Prostate gland (tissue), 2 donors: ENCODE results near the gene FOXC1. TPM values are rescaled to one million over a fixed set of nuclear protein-coding genes. Genes with fewer than 3 reads are reported as not detected.

Experiments
- DNase-seq: peaks from one replicate; pipeline ENCODE4 v3.0.0-alpha.2; 2019; ENCODE audit warnings: low spot score
- H3K27ac ChIP-seq, 2 donors: fragments of 200-600 bp; sonication (generic); 2 replicates each; pipeline ENCODE4 v1.5.1; 2017 to 2019
- H3K27me3 ChIP-seq: fragments of 200-600 bp; sonication (generic); replicated peaks from 2 replicates; pipeline ENCODE4 v1.5.1; 2019; ENCODE audit not compliant: insufficient read depth
- H3K36me3 ChIP-seq, 2 donors: fragments of 200-600 bp; sonication (generic); 1 replicate in 1 of 2; 2 replicates in 1 of 2; pipeline versions ENCODE4 v1.5.1 to v1.8.1; 2017 to 2019
- H3K4me1 ChIP-seq: fragments of 200-600 bp; sonication (generic); replicated peaks from 2 replicates; pipeline ENCODE4 v1.5.1; 2019
- H3K4me3 ChIP-seq, 2 donors: fragments of 200-600 bp; sonication (generic); 2 replicates each; pipeline ENCODE4 v1.5.1; 2017 to 2019
- H3K9me3 ChIP-seq: fragments of 200-600 bp; sonication (generic); 2 replicates; pipeline ENCODE4 v1.5.1; 2017
- POLR2A ChIP-seq: fragments of 450-650 bp; IDR thresholded peaks from one replicate; pipeline ENCODE4 v1.6.1; 2016; ENCODE audit warnings: antibody characterized with exemption, mild to moderate bottlenecking
- POLR2AphosphoS5 ChIP-seq: sonication (generic); formaldehyde crosslinking; IDR thresholded peaks from one replicate; pipeline ENCODE4 v1.6.1; 2017; ENCODE audit warnings: antibody characterized with exemption
- WGBS: methylation state at CpG from one replicate; pipeline ENCODE4 v1.1.5; 2018; 5-methylcytosine and 5-hydroxymethylcytosine counted together
- intact Hi-C: fragments of 100-400 bp; cut with DNase I; formaldehyde crosslinking; loops from one replicate; pipeline ENCODE4 v1.14.2; 2022
- total RNA-seq, 2 donors: library from RNA; depleted of rRNA; stranded (reverse); fragments of >200 nt; gene quantifications; one replicate each; pipeline ENCODE4 v1.1.0, GENCODE V29; 2016
- TF ChIP-seq, protein P1 (sequence below), 4 experiments: fragments of 200-600 bp in 2 of 4; fragments of 450-650 bp in 2 of 4; sonication (generic) in 2 of 4; IDR thresholded peaks; 1 replicate in 3 of 4; 2 replicates in 1 of 4; pipeline ENCODE4 v1.5.1; 2016 to 2019; ENCODE audit warnings: antibody characterized with exemption in 4 of 4, mild to moderate bottlenecking in 2 of 4, moderate library complexity in 2 of 4

FOXC1 gene
- total RNA-seq, 2 donors from 2014 or later = 9.2 to 11.2 TPM

DNA sequence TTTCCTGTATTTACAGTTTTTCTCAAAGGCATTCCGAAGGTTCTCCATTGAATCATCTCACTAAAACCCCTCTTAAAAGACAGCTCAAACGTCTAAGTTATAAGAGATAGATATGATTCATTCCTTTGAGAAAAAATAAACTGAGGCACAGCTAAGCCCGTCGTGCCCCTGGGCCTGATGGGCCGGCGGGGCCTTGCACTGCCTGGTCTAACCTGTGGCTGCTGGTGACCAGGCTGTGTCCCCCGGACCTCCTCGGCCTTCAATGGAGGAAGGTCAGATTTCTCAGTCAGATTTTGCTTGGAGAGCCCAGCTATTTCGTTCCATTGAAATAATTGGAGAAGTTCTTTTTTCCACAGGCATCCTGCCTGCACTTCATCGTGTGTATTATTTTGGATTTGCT lies 11.3 kb upstream of the FOXC1 start:
- no peak for DNase-seq
- Histone ChIP-seq H3K27ac (no peak overlapping the region), H3K27me3 (no peaks in the 10 kb centered on the region), H3K4me3 (no peak overlapping the region), H3K4me1 (no peaks in the 10 kb centered on the region), H3K9me3 (no peaks in the 10 kb centered on the region), H3K36me3 (no peaks in the 10 kb centered on the region)
- TF ChIP-seq POLR2AphosphoS5 (no peak), POLR2A (no peak)
- TF ChIP-seq, protein P1, sequence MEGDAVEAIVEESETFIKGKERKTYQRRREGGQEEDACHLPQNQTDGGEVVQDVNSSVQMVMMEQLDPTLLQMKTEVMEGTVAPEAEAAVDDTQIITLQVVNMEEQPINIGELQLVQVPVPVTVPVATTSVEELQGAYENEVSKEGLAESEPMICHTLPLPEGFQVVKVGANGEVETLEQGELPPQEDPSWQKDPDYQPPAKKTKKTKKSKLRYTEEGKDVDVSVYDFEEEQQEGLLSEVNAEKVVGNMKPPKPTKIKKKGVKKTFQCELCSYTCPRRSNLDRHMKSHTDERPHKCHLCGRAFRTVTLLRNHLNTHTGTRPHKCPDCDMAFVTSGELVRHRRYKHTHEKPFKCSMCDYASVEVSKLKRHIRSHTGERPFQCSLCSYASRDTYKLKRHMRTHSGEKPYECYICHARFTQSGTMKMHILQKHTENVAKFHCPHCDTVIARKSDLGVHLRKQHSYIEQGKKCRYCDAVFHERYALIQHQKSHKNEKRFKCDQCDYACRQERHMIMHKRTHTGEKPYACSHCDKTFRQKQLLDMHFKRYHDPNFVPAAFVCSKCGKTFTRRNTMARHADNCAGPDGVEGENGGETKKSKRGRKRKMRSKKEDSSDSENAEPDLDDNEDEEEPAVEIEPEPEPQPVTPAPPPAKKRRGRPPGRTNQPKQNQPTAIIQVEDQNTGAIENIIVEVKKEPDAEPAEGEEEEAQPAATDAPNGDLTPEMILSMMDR (IDR thresholded peaks at IDR 0.05) = no peak
- intact Hi-C loops = loop anchor here (5.0 kb wide), 2 partner anchors 1099 to 1149 kb away; no protein-coding TSS in a partner anchor
- 91% methylated on average over 10 of the region's 10 CpGs for WGBS

DNA sequence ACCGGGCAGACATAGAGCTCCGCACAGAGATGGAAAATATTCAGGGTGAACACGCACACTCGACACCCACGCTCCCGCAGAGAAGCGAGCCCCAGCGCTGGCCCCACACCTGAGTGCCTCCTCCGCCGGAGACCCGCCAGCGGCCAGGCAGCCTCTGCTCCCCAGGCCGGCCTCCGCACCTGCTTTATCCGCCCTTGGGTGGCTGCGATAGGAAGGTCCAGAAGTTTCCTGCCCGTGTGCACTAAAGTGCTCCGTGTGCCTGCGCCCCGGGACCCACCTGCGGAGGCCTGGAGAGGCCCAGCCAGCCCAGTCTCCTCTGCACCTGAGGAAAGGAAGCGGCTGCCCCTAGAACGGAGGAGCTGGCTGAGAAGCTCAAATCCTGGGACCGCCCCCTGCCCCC lies 10.8 kb upstream of the FOXC1 start:
- no peak overlapping the region for H3K4me3 ChIP-seq
- TF ChIP-seq, protein P1 (IDR thresholded peaks at IDR 0.05) = no peak
- no peak for TF ChIP-seq POLR2AphosphoS5
- no peak for TF ChIP-seq POLR2A
- H3K4me1 ChIP-seq = no peaks in the 10 kb centered on the region
- no peaks in the 10 kb centered on the region for H3K36me3 ChIP-seq
- H3K27me3 ChIP-seq = no peaks in the 10 kb centered on the region
- no peak overlapping the region for H3K27ac ChIP-seq
- intact Hi-C loops = loop anchor here (5.0 kb wide), 2 partner anchors 1098 to 1148 kb away; no protein-coding TSS in a partner anchor
- DNase-seq = no peak
- H3K9me3 ChIP-seq = no peaks in the 10 kb centered on the region
- 93% methylated on average over 24 of the region's 24 CpGs for WGBS

DNA sequence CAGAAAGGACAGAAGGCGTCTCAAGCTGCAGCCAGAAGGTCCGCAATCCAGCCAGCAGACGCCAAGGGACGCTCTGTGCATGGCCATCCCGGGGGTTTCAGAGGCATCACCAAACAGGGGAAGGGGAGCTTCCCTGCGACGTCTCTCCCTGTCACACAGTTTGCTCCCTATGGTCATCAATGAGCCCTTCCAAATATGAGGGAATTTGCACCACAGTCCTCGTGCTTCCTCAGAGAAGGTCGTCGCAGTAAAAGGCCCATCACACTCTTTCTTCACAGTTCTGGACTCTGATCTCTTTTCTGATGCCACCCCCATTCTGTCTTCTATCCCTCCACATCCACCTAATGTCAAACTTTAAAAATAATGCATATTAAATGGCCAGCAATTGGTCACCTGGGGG lies 10.2 kb upstream of the FOXC1 start:
- H3K27ac ChIP-seq = no peak overlapping the region
- no peaks in the 10 kb centered on the region for H3K9me3 ChIP-seq
- no peaks in the 10 kb centered on the region for H3K27me3 ChIP-seq
- no peaks in the 10 kb centered on the region for H3K4me1 ChIP-seq
- TF ChIP-seq, protein P1 (IDR thresholded peaks at IDR 0.05) = no peak
- TF ChIP-seq POLR2AphosphoS5 = no peak
- no peak for TF ChIP-seq POLR2A
- intact Hi-C loops = loop anchor here (5.0 kb wide), 2 partner anchors 1098 to 1148 kb away; no protein-coding TSS in a partner anchor
- no peak for DNase-seq
- 95% methylated on average over 10 of the region's 10 CpGs for WGBS
- no peak overlapping the region for H3K4me3 ChIP-seq
- no peaks in the 10 kb centered on the region for H3K36me3 ChIP-seq

DNA sequence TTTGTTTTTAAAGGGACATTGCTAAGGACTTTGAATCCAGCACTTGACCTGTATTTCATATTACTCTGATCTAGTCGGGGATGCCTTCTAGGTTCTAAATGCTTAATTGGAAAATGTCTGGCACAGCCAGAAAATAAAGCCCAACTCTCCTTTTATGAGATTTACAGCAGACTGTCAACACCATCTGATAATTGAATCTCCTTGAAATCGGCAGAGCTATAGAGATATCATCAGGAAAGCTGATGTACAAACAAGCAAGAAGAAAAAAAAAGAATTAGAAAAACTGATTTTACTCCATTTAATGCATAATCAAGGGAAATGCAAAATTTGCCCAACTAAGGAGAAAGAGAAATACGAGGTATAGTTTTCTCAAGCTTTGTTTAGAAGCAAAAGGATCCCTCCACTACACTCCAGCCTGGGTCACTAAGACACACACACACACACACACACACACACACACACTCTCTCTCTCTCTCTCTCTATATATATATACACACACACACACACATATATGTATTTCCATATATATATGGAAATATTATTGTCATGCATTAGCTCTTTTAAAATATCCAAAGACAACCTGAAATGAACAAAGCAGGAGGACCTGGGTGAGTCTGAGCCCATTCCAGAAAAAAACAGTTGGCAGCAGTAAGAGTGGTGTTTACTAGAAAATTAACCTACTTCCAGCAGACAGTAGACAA lies 9.5 kb upstream of the FOXC1 start:
- TF ChIP-seq, protein P1 (IDR thresholded peaks at IDR 0.05) = no peak
- no peak for TF ChIP-seq POLR2AphosphoS5
- no peak for TF ChIP-seq POLR2A
- intact Hi-C loops = loop anchor here (10.0 kb wide), 1 partner anchor 435 kb away; no protein-coding TSS in a partner anchor
- Histone ChIP-seq H3K27ac (no peak overlapping the region), H3K4me1 (no peaks in the 10 kb centered on the region), H3K36me3 (no peaks in the 10 kb centered on the region), H3K9me3 (no peaks in the 10 kb centered on the region), H3K4me3 (no peak overlapping the region), H3K27me3 (no peaks in the 10 kb centered on the region)
- no peak for DNase-seq
- WGBS = 72% methylated on average over 3 of the region's 3 CpGs

DNA sequence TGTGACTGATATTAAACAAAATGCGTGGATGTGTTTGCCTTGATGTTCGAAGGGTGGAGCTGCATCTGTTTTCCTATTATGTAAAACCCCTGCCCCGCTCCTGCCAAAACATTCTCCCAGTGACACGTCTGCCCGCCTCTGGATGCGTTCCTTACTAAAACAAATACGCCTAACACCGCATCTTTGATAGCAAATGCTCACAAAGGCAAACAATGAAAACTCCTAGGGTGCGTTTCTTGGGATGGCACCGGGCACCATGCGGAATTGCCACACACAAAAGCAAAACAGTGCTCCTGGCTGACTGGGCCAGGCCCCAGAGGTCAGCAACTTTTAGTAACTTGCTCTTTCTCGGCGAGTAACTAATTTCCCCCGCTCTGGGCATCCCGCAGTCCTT lies 9.0 kb upstream of the FOXC1 start:
- Histone ChIP-seq H3K27ac (no peak overlapping the region), H3K4me1 (no peaks in the 10 kb centered on the region), H3K9me3 (no peaks in the 10 kb centered on the region), H3K27me3 (no peaks in the 10 kb centered on the region), H3K4me3 (no peak overlapping the region), H3K36me3 (no peaks in the 10 kb centered on the region)
- WGBS = 73% methylated on average over 15 of the region's 15 CpGs
- TF ChIP-seq, protein P1 (IDR thresholded peaks at IDR 0.05) = no peak
- TF ChIP-seq POLR2A (no peak), POLR2AphosphoS5 (no peak)
- intact Hi-C loops = loop anchor here (10.0 kb wide), 1 partner anchor 434 kb away; no protein-coding TSS in a partner anchor
- DNase-seq = no peak
